MCF 10A (cell line): Measurements from ENCODE around the gene SRSF2. TPM values are rescaled to one million over a fixed set of nuclear protein-coding genes. Genes with fewer than 3 reads are reported as not detected.

Source experiments
- BruUV-seq: library from RNA; stranded (reverse); fragments of 400-500 nt; replicated peaks from 2 replicates; lab custom pipeline; 2021; lab: Mats Ljungman, UMichigan
- CTCF ChIA-PET: fragments of 300-600 bp; sonication (Branson Sonifier 250); formaldehyde crosslinking; extraction: SDS; loops from one replicate; lab custom pipeline; 2021; ENCODE audit warnings: antibody characterized with exemption, inconsistent platforms; lab: Yijun Ruan, JAX
- POLR2A ChIA-PET: fragments of 300-600, 350-650 bp; sonication (Branson Sonifier 250); formaldehyde crosslinking; extraction: SDS; loops from one replicate; lab custom pipeline; 2020; ENCODE audit warnings: antibody characterized with exemption, inconsistent platforms; lab: Yijun Ruan, JAX
- DNase-seq: peaks from one replicate; pipeline ENCODE4 v3.0.0-alpha.2; 2018; ENCODE audit not compliant: unreplicated experiment
- H3K27ac Mint-ChIP-seq: one replicate; pipeline ENCODE4 v1.8.0; 2022; ENCODE audit warnings: mild to moderate bottlenecking, low read depth, mixed read lengths; ENCODE audit not compliant: unreplicated experiment
- H3K27me3 Mint-ChIP-seq: one replicate; pipeline ENCODE4 v1.8.0; 2022; ENCODE audit warnings: mixed read lengths; ENCODE audit not compliant: insufficient read depth, unreplicated experiment
- H3K36me3 Mint-ChIP-seq: one replicate; pipeline ENCODE4 v1.8.0; 2022; ENCODE audit warnings: mild to moderate bottlenecking, moderate library complexity, mixed read lengths; ENCODE audit not compliant: insufficient read depth, unreplicated experiment
- H3K4me1 Mint-ChIP-seq: one replicate; pipeline ENCODE4 v1.8.0; 2022; ENCODE audit warnings: mixed read lengths; ENCODE audit not compliant: insufficient read depth, unreplicated experiment
- H3K4me3 Mint-ChIP-seq: one replicate; pipeline ENCODE4 v1.8.0; 2022; ENCODE audit warnings: mild to moderate bottlenecking, moderate library complexity, mixed read lengths; ENCODE audit not compliant: unreplicated experiment
- H3K9me3 Mint-ChIP-seq: one replicate; pipeline ENCODE4 v1.8.0; 2022; ENCODE audit warnings: mixed read lengths; ENCODE audit not compliant: unreplicated experiment
- intact Hi-C: fragments of 100-400 bp; cut with micrococcal nuclease; formaldehyde crosslinking; loops from 2 replicates; pipeline ENCODE4 v1.14.1; 2022
- total RNA-seq: library from RNA; stranded (reverse); gene quantifications from 2 replicates; pipeline ENCODE4 v1.2.3, GENCODE V29; 2022
- TF ChIP-seq, protein P1 (sequence below): fragments of 200-600 bp; IDR thresholded peaks from one replicate; pipeline ENCODE4 v1.8.0; 2022; ENCODE audit warnings: antibody characterized with exemption, mild to moderate bottlenecking; ENCODE audit not compliant: unreplicated experiment

Gene SRSF2
- total RNA-seq, 1 experiment from 2014 or later = 168 TPM

DNA sequence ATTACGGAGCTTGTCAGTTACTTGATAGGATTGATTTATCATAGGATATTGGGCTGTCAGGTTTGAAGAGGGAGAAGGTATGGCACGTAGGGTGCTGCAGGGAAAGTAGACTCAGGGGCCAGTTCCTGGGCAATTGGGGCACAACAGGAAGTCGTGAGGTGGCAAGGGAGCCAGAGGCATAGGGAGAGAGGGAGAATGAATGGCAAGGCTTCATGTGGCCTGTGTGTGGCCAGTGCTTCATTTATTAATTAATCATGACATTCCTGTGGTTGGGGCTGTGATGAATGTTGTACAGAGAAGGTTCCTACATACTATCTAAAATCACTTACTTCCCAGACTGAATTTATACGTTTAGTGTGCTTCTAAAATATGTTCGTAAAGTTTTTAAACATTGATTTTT, 20.1 kb upstream of the SRSF2 start:
- ChIA-PET POLR2A (no interaction called here), CTCF (no interaction called here)
- Mint-ChIP-seq H3K9me3 (no peaks in the 10 kb centered on the region), H3K4me3 (no peak overlapping the region), H3K27me3 (no peaks in the 10 kb centered on the region), H3K4me1 (peaks cover 5% of the 10 kb centered on the region), H3K27ac (no peak overlapping the region), H3K36me3 (peaks cover 17% of the 10 kb centered on the region)
- intact Hi-C loops = no loop called here
- no TSS peak for BruUV-seq
- DNase-seq = no peak
- TF ChIP-seq, protein P1, sequence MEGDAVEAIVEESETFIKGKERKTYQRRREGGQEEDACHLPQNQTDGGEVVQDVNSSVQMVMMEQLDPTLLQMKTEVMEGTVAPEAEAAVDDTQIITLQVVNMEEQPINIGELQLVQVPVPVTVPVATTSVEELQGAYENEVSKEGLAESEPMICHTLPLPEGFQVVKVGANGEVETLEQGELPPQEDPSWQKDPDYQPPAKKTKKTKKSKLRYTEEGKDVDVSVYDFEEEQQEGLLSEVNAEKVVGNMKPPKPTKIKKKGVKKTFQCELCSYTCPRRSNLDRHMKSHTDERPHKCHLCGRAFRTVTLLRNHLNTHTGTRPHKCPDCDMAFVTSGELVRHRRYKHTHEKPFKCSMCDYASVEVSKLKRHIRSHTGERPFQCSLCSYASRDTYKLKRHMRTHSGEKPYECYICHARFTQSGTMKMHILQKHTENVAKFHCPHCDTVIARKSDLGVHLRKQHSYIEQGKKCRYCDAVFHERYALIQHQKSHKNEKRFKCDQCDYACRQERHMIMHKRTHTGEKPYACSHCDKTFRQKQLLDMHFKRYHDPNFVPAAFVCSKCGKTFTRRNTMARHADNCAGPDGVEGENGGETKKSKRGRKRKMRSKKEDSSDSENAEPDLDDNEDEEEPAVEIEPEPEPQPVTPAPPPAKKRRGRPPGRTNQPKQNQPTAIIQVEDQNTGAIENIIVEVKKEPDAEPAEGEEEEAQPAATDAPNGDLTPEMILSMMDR = no peak

DNA sequence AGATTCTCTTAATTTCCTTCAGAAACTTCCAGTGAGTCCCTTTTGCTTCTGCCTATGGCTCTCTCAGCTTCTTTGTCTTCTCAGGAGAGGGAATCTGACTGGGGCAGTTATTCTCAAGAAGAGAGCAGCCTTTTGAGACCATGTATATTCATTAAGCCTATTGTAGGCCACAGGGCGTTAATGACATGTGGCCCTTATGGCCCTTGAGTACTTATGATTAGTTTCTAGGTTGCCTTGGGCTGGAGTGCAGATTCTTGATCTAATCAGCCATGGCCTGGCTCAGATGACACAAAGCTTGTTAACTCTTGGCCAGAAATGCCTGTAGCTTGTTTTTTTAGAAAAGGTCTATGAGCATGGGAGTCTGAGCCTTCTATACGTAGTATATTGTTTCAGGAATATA, 18.2 kb upstream of the SRSF2 start:
- POLR2A ChIA-PET = interaction anchor here (0.7 to 0.8 kb wide), 2 partner anchors 9 to 17 kb away, joined by 3 to 4 read pairs; partner anchors contain the start of gene MFSD11
- BruUV-seq = no TSS peak

DNA sequence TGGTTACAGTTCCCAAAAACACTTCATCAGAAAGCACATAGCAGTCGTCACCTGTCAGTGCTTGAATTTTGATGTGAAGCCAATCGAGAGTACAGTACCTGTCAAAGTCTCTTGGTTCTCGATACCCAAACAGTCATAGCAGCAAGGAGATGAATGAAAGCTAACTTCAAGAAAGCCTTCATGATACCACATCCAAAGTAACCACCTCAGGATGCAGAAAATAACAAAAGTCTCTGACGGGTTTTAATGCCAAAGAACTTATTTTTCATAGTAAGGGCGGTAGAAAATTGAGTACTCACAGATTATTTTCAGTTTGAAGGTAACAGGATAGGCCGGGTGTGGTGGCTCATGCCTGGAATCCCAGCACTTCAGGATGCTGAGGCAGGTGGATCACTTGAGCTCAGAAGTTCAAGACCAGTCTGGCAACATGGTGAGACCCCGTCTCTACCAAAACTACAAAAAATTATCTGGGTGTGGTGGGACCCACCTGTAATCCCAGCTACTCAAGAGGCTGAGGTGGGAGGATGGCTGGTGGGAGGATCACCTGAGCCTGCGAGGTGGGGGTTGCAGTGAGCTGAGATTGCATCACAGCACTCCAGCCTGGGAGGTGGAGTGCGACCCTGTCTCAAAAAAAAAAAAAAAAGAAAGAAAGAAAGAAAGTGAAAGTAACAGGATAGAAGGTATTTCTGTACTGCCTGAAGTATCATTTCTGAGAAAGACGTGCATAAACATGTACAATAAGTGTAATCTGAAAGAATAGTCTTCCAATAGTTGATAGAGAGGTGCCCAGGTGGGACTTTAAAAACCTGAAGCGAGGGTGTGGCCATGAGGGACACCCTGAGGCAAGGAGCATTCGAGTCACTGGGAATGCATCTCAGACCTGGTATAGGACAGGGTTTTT, 16.2 kb upstream of the SRSF2 start:
- Mint-ChIP-seq H3K27me3 (no peaks in the 10 kb centered on the region), H3K36me3 (peaks cover 27% of the 10 kb centered on the region)
- CTCF ChIA-PET = interaction anchor here (0.6 kb wide), 1 partner anchor 103 kb away, joined by 3 read pairs; no protein-coding TSS in a partner anchor

More for the DNA sequence above, 18.2 kb upstream of the SRSF2 start:
- no peak for DNase-seq
- H3K27ac Mint-ChIP-seq = no peak overlapping the region
- H3K9me3 Mint-ChIP-seq = no peaks in the 10 kb centered on the region
- peaks cover 5% of the 10 kb centered on the region for H3K4me1 Mint-ChIP-seq
- intact Hi-C loops = no loop called here
- TF ChIP-seq, protein P1 = no peak
- no peak overlapping the region for H3K4me3 Mint-ChIP-seq
- CTCF ChIA-PET = interaction anchor here (0.6 to 1.1 kb wide), 6 partner anchors 12 to 1232 kb away, joined by 3 to 7 read pairs (median 4); no protein-coding TSS in a partner anchor
- no peaks in the 10 kb centered on the region for H3K27me3 Mint-ChIP-seq
- H3K36me3 Mint-ChIP-seq = peaks cover 21% of the 10 kb centered on the region

DNA sequence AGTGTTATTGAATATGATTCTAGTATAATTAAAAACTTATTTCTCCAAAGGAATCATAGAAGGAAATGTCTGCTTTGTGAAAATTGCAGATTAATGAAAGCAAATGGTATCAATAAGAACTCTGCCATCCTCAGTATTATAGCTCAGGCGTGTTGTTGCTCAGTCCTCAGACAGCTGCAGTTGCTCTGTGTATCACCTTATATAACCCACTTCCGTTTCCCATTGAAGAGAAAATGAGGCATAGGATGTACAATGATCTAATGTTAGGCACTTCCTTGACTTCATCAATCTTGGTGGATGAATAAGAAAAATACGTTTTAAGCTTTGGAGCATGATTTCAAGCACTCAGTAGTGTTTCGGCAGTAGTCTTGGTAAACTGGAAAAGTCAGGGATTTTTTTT, 14.9 kb upstream of the SRSF2 start:
- Mint-ChIP-seq H3K36me3 (peaks cover 21% of the 10 kb centered on the region), H3K27me3 (no peaks in the 10 kb centered on the region), H3K9me3 (no peaks in the 10 kb centered on the region), H3K4me3 (no peak overlapping the region), H3K27ac (no peak overlapping the region), H3K4me1 (peaks cover 5% of the 10 kb centered on the region)
- no TSS peak for BruUV-seq
- intact Hi-C loops = no loop called here
- TF ChIP-seq, protein P1 = no peak
- CTCF ChIA-PET = no interaction called here
- DNase-seq = no peak
- POLR2A ChIA-PET = no interaction called here

More for the DNA sequence above, 16.2 kb upstream of the SRSF2 start:
- TF ChIP-seq, protein P1 = no peak
- peak overlapping the region; percentile 66 for H3K4me3 Mint-ChIP-seq
- no TSS peak for BruUV-seq
- intact Hi-C loops = no loop called here
- DNase-seq = no peak
- H3K27ac Mint-ChIP-seq = peak overlapping the region; percentile 59
- no peaks in the 10 kb centered on the region for H3K9me3 Mint-ChIP-seq
- POLR2A ChIA-PET = interaction anchor here (0.7 kb wide), 1 partner anchor 14 kb away, joined by 3 read pairs; no protein-coding TSS in a partner anchor
- H3K4me1 Mint-ChIP-seq = peaks cover 5% of the 10 kb centered on the region
